Epithelial cell of esophagus (primary cell): ENCODE data around the gene SLC35E1.

Experiments used
- DNase-seq: peaks from one replicate; pipeline ENCODE4 v3.0.0; 2010; ENCODE audit warnings: low read depth
- H3K4me3 ChIP-seq: 2 replicates; pipeline ENCODE4 v1.5.1; 2011; ENCODE audit warnings: mild to moderate bottlenecking, low read length, control low read depth
- CTCF ChIP-seq: IDR thresholded peaks from 2 replicates; pipeline ENCODE4 v1.5.1; 2011; ENCODE audit warnings: low read depth, mild to moderate bottlenecking, low read length, control low read depth, inconsistent platforms; ENCODE audit not compliant: insufficient read depth; ENCODE audit errors: missing control alignments

Gene SLC35E1

GRCh38 chr19:16527971-16528521, 44.2 kb downstream of the SLC35E1 start:
- peak; percentile 44 for TF ChIP-seq CTCF
- peak; percentile 29 for DNase-seq
- no peak overlapping the region for H3K4me3 ChIP-seq

DNA sequence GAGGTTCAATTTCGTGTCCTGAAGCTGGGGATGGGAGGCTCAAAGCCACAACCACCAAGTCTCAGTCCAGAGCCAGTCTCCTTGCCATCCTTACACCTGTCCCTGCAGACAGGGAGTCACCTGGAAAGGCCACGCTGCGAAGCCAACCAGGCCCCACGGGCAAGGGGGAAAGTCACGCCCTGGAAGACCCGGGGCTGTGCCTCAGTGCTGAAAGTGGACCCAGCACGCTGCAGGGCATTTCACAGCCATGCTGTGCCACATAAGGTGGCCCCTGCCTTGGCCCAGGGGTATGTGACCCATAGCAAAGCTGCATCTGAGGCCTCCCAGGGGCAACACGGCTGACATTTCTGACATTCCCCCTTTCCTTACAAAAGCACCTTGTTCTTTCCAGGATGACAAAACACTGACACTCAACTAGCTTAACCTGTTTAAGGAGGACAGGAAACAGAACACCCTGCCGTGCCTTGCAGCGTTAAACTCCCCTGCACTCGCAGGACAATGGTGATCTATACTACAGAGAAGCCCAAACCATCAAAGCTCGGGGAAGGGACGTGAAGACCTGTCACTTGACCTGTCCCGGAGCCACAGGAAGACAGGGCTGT, 44.8 kb downstream of the SLC35E1 start:
- TF ChIP-seq CTCF, result no peak
- DNase-seq, result peak; percentile 60
- no peak overlapping the region for H3K4me3 ChIP-seq

GRCh38 chr19:16525751-16526481, 46.3 kb downstream of the SLC35E1 start:
- H3K4me3 ChIP-seq, result no peak overlapping the region
- no peak for DNase-seq
- no peak for TF ChIP-seq CTCF

DNA sequence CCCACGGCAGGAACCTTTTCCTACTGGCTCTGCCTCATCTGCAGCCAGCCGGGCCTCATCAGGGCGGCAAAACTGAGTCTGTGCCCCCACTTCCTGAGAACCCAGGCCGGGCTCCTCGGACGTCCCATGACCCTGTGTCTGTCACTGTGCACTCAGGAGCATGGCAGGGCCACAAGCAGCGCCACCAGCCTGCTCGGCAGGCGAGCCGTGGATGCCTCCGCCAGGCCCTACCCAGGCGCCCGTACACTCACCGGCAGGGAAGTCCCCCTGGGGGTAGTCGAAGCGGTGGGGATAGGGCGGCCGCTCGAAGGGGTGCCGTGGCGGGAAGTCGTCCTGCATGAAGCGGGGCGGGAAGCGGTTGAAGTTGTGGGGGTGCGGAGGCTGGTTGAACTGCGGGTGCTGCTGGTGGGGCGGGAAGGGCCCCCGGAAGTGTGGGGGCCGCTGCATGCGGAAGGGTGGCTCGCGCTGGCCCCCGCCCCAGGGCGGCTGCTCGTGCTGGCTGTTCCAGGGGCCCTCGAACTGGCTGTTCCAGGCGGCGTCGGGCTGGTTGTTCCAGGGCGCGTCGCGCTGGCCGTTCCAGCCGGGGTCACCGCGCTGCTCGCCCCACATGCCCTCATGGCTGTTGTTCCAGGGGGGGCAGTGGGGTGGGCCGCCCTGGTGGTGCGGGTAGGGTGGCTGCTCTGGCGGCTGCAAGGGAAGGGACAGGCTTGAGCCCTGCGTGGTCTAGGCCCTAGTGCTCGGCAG, 47.1 kb downstream of the SLC35E1 start:
- no peak for DNase-seq
- no peak overlapping the region for H3K4me3 ChIP-seq
- TF ChIP-seq CTCF, result no peak

DNA sequence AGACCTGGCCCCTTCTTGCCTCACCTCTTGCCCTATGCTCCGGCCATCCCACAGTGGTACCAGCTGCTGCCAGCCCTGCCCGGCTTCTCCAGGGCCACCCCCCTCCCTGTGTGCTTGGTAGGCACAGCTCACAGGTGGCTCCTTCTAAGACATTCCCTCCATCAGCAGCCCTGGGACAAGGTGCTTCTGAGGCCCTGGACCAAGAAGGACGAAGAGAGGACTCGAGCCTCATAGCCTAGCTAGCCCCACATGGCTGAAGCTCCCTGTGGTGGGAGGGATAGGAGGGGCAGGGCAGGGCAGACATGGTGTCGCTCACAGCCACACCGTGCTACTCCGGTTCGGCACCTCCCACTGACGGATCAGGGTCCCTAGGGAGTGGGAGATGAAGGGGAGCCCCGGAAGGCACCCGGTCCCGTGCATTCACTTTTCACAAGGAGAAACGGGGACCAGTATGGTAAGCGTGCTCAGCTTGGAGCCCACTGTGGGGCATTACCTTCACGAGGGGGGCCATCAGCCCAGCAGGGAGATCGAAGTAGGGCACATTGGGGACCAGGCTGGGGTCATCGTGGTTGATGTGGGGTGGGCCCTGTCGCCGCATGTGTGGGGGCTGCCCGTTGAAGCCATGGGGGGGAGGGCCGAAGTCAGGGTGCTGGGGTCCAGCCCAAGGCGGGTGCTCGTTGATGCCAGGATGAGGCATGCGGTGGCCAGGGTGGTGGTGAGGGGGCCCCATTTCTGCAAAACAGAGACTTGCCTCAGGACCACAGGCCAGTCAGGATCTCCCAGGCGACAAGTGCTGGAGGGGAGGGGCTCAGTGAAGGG, 49.4 kb downstream of the SLC35E1 start:
- no peak overlapping the region for H3K4me3 ChIP-seq
- no peak for TF ChIP-seq CTCF

DNA sequence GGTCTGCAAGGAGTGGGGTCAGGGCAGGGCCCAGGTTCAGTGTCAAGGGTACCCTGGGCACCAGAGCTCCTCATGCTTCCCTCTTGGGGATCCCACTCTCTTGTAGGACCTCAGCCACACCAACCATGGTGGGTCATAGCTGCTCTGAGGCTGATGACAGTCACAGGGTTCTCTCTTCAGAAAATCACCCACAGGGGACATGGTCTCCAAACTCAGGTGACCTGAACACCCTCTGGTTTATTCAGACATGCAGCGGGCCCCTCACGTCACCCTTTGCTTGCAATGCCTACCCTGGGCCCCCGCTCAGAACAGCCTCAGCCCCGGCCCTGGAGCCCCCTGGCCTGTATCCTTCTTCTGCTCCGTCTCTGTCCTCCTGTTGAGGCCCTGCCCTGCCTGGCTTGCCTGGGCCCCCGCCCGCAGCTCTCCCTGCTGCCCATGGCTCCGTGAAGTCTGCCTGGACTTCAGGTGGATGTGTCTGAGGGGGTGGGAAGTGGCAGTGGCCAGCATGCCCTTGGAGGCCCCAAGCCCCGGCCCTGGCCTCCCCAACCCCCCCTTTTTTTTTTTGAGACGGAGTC, 50.4 kb downstream of the SLC35E1 start:
- no peak for TF ChIP-seq CTCF
- no peak overlapping the region for H3K4me3 ChIP-seq
- no peak for DNase-seq

More for the DNA sequence above, 49.4 kb downstream of the SLC35E1 start:
- DNase-seq, result no peak
